G401 (cell line): ENCODE measurements around the gene NHP2. TPM values are rescaled to one million over a fixed set of nuclear protein-coding genes. Genes with fewer than 3 reads are reported as not detected.

ENCODE experiments used
- DNase-seq: peaks from one replicate; pipeline ENCODE4 v3.0.0-alpha.2; 2015; ENCODE audit warnings: low spot score
- in situ Hi-C: cut with HindIII; loops from 2 replicates; pipeline ENCODE4 v1.10.0; 2016; ENCODE audit warnings: low sequenced_read_pairs, mixed read lengths
- total RNA-seq: library from RNA; depleted of rRNA; stranded (reverse); fragments of >200 nt; shearing (Covaris generic); gene quantifications from 2 replicates; pipeline ENCODE4 v1.2.3, GENCODE V29; 2014

The NHP2 gene
- total RNA-seq, 1 experiment from 2014 or later: 288 TPM

GRCh38 chr5:178180141-178180863 is 26.6 kb upstream of the NHP2 start:
- no peak for DNase-seq

GRCh38 chr5:178177569-178177968 is 23.9 kb upstream of the NHP2 start:
- no peak for DNase-seq
- in situ Hi-C loops: no loop called here

More at GRCh38 chr5:178180141-178180863, 26.6 kb upstream of the NHP2 start:
- in situ Hi-C loops: no loop called here

- in situ Hi-C loops: no loop called here
- DNase-seq: no peak
Measured at GRCh38 chr5:178176791-178177190, 23.1 kb upstream of the NHP2 start.

- no peak for DNase-seq
- in situ Hi-C loops: no loop called here
Measured at GRCh38 chr5:178174456-178174855, 20.8 kb upstream of the NHP2 start.

GRCh38 chr5:178170455-178170854 is 16.8 kb upstream of the NHP2 start:
- DNase-seq: no peak
- in situ Hi-C loops: no loop called here

- in situ Hi-C loops: no loop called here
- no peak for DNase-seq
Measured at GRCh38 chr5:178165581-178165980, 11.9 kb upstream of the NHP2 start.

- peak; percentile 86 for DNase-seq
- in situ Hi-C loops: no loop called here
Measured at GRCh38 chr5:178163772-178164735, 10.4 kb upstream of the NHP2 start.

GRCh38 chr5:178162481-178162880 is 8.8 kb upstream of the NHP2 start:
- DNase-seq: no peak
- in situ Hi-C loops: no loop called here

GRCh38 chr5:178160176-178160575 is 6.5 kb upstream of the NHP2 start:
- in situ Hi-C loops: no loop called here

GRCh38 chr5:178155065-178155464 is 1.4 kb upstream of the NHP2 start:
- in situ Hi-C loops: no loop called here
- DNase-seq: no peak

More at GRCh38 chr5:178160176-178160575, 6.5 kb upstream of the NHP2 start:
- no peak for DNase-seq

- in situ Hi-C loops: no loop called here
- DNase-seq: no peak
Measured at GRCh38 chr5:178152491-178153444, 917 bp downstream of the NHP2 start.

- in situ Hi-C loops: no loop called here
- DNase-seq: no peak
Measured at GRCh38 chr5:178150977-178151734, 2.5 kb downstream of the NHP2 start.

GRCh38 chr5:178149199-178149932 is 4.3 kb downstream of the NHP2 start:
- in situ Hi-C loops: no loop called here

GRCh38 chr5:178147406-178147805 is 6.3 kb downstream of the NHP2 start:
- no peak for DNase-seq
- in situ Hi-C loops: no loop called here

More at GRCh38 chr5:178149199-178149932, 4.3 kb downstream of the NHP2 start:
- no peak for DNase-seq

GRCh38 chr5:178145965-178146820 is 7.5 kb downstream of the NHP2 start:
- peak; percentile 71 for DNase-seq

GRCh38 chr5:178143901-178144300 is 9.8 kb downstream of the NHP2 start:
- in situ Hi-C loops: no loop called here
- DNase-seq: no peak

More at GRCh38 chr5:178145965-178146820, 7.5 kb downstream of the NHP2 start:
- in situ Hi-C loops: no loop called here

GRCh38 chr5:178143246-178143645 is 10.4 kb downstream of the NHP2 start:
- no peak for DNase-seq
- in situ Hi-C loops: no loop called here
